ENCODE measurements around the gene ZNF664. TPM values are rescaled to one million over a fixed set of nuclear protein-coding genes. Genes with fewer than 3 reads are reported as not detected.

ZNF664 gene
- total and polyA plus RNA-seq, 10 of the 15 experiments (the other 5 are each of a cell fraction or from before 2014, with no cell fraction given), result 1.8 to 65.6 (median 30.8) TPM

DNA sequence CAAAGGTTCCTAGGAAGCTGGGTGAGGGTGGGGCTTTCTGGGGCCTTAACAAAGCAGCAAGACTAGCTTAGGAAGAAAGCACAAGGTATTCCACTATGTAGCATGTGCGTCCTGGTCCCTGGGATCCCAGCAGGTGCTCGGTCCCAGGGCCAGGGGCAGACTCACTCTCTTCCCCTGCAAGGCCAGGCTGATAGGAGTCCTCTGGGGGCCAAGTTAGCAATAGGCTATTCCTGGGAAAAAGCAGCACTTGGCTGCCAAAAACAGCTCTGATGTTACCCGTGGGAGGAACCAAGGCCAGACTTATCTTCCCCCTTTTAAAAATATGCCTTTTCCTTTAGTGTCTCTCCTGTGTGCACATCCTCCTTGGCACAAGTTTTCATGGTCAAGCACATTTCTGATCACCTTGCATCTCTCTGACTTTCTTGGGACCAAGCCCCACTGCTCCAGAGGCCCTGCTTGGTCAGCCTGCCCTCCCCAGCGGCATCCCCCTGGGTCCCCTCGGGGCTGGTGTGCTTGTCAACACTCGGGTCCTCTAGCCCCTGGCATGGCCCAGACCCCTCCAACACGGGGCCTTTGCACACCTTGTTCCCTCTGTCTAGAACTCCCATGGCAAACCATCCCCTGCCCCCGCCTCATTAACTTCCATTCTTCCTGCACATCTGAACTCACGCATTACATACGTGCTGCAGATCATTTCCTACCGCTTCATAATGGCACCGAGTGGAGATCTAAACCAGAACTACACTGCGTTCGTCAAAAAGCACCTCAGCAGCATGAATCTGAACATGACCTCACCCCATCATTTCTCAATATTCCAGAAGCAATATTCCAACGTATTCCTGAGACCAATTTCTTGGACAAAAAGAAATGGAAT lies 22.3 kb upstream of the ZNF664 start:
- Histone ChIP-seq H3K79me2 (ENCODE audit: control insufficient read depth, insufficient read depth, low read length) (no peaks in the 10 kb centered on the region), H3K27ac (ENCODE audit: control insufficient read depth, insufficient read depth) (no peak overlapping the region), H3K9me3 (replicated peaks; ENCODE audit: control insufficient read depth, insufficient read depth, low read length) (no peaks in the 10 kb centered on the region), H3K27me3 (replicated peaks in 1 of 2; ENCODE audit: control insufficient read depth in 2 of 2, insufficient read depth in 2 of 2, low read length in 1 of 2) (no peaks in the 10 kb centered on the region; a peak in 1 of 4 replicates), H2AFZ (ENCODE audit: control insufficient read depth, low read depth, low read length) (no peak overlapping the region), H3K4me1 (ENCODE audit: control insufficient read depth, insufficient read depth, low read length) (no peaks in the 10 kb centered on the region), H3K4me2 (ENCODE audit: control insufficient read depth, insufficient read depth) (no peak overlapping the region), H3K4me3 (no peak overlapping the region), H3K9ac (ENCODE audit: control insufficient read depth, insufficient read depth, low read length) (no peak overlapping the region), H3K36me3 (ENCODE audit: control insufficient read depth in 2 of 2, insufficient read depth in 2 of 2, low read length in 1 of 2) (no peaks in the 10 kb centered on the region), H4K20me1 (ENCODE audit: control insufficient read depth, insufficient read depth) (no peaks in the 10 kb centered on the region)
- TF ChIP-seq, protein P1, sequence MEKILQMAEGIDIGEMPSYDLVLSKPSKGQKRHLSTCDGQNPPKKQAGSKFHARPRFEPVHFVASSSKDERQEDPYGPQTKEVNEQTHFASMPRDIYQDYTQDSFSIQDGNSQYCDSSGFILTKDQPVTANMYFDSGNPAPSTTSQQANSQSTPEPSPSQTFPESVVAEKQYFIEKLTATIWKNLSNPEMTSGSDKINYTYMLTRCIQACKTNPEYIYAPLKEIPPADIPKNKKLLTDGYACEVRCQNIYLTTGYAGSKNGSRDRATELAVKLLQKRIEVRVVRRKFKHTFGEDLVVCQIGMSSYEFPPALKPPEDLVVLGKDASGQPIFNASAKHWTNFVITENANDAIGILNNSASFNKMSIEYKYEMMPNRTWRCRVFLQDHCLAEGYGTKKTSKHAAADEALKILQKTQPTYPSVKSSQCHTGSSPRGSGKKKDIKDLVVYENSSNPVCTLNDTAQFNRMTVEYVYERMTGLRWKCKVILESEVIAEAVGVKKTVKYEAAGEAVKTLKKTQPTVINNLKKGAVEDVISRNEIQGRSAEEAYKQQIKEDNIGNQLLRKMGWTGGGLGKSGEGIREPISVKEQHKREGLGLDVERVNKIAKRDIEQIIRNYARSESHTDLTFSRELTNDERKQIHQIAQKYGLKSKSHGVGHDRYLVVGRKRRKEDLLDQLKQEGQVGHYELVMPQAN (conservative IDR thresholded peaks at IDR 0.05), result no peak
- TF ChIP-seq CREB1 (IDR thresholded peaks at IDR 0.05; ENCODE audit: low read depth) (no peak), TBL1XR1 (IDR thresholded peaks at IDR 0.05; ENCODE audit: low read depth, low read length) (no peak), ZNF207 (IDR thresholded peaks at IDR 0.05; ENCODE audit: borderline replicate concordance) (no peak)
- TF ChIP-seq, protein P2, sequence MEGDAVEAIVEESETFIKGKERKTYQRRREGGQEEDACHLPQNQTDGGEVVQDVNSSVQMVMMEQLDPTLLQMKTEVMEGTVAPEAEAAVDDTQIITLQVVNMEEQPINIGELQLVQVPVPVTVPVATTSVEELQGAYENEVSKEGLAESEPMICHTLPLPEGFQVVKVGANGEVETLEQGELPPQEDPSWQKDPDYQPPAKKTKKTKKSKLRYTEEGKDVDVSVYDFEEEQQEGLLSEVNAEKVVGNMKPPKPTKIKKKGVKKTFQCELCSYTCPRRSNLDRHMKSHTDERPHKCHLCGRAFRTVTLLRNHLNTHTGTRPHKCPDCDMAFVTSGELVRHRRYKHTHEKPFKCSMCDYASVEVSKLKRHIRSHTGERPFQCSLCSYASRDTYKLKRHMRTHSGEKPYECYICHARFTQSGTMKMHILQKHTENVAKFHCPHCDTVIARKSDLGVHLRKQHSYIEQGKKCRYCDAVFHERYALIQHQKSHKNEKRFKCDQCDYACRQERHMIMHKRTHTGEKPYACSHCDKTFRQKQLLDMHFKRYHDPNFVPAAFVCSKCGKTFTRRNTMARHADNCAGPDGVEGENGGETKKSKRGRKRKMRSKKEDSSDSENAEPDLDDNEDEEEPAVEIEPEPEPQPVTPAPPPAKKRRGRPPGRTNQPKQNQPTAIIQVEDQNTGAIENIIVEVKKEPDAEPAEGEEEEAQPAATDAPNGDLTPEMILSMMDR (IDR thresholded peaks at IDR 0.05 in 2 of 3, conservative IDR thresholded peaks at IDR 0.05 in 1 of 3; ENCODE audit: control insufficient read depth in 2 of 3, extremely low read depth in 1 of 3, insufficient read depth in 1 of 3, low read depth in 3 of 3, low read length in 3 of 3), result no peak
- intact Hi-C loops (cut with micrococcal nuclease; ENCODE audit: unreplicated experiment) (no loop called here), in situ Hi-C loops (cut with MboI) (no loop called here)
- BruUV-seq (replicated peaks), result no TSS peak
- ChIA-PET RAD21 (ENCODE audit: unreplicated experiment) (no interaction called here), SMC1A (ENCODE audit: uncharacterized antibody, unreplicated experiment) (no interaction called here), CTCF (no interaction called here), POLR2A (no interaction called here)
- no peak for DNase-seq (ENCODE audit: low read depth, low spot score)
- WGBS (ENCODE audit: insufficient coverage, insufficient replicate concordance, low lambda C conversion rate, missing lambda C conversion rate), result 54% methylated on average over 15 of the region's 15 CpGs
- ATAC-seq, result no peak
- FAIRE-seq, result no peak

Measured in GM12878 (cell line).